ENCODE measurements around the gene PRDM16. TPM values are rescaled to one million over a fixed set of nuclear protein-coding genes. Genes with fewer than 3 reads are reported as not detected.

PRDM16 gene
- total and polyA plus RNA-seq, 2 of the 13 experiments (the other 11 are each of a cell fraction or from before 2014, with no cell fraction given): 0.15 to 0.81 TPM

- no peak for TF ChIP-seq ZBTB26 (CRISPR knock-in tag; IDR thresholded peaks at IDR 0.05; ENCODE audit: borderline replicate concordance)
- TF ChIP-seq MXI1 (IDR thresholded peaks at IDR 0.05; ENCODE audit: borderline replicate concordance, low read depth, low read length): no peak; the same call in 2 of the 3 replicates
- TF ChIP-seq FOSL2 (CRISPR knock-in tag; IDR thresholded peaks at IDR 0.05): peak; percentile 38
- peak; percentile 51; the same call in 1 of the 2 replicates for TF ChIP-seq ZZZ3 (CRISPR knock-in tag; IDR thresholded peaks at IDR 0.05; ENCODE audit: borderline replicate concordance)
Observed at GRCh38 chr1:3459940-3460671, 391.1 kb downstream of the PRDM16 start (continued).

GRCh38 chr1:3460672-3461131, 391.7 kb downstream of the PRDM16 start:
- Histone ChIP-seq H3K4me3 (replicated peaks in 1 of 3; ENCODE audit: insufficient read depth in 1 of 3, low read depth in 2 of 3, low read length in 3 of 3) (peak overlapping the region in 2 of 3 experiments; percentile 32 to 66; a peak in 5 of 6 replicates), H3K4me2 (ENCODE audit: low read depth, low read length) (peak overlapping the region; percentile 99), H4K20me1 (ENCODE audit: insufficient read depth, low read length) (no peaks in the 10 kb centered on the region), H3K9me3 (ENCODE audit: low read length) (no peaks in the 10 kb centered on the region), H3K9ac (ENCODE audit: insufficient read depth, low read depth, low read length) (peak overlapping the region; percentile 86), H3K27ac (ENCODE audit: extremely low read length, insufficient read depth, low read length) (peak overlapping the region; percentile 98), H3K36me3 (replicated peaks in 1 of 2; ENCODE audit: control insufficient read depth in 1 of 2, insufficient read depth in 2 of 2, low read length in 2 of 2) (peaks cover 0 to 6% of the 10 kb centered on the region in 2 experiments; a peak in 4 of 5 replicates), H3K79me2 (ENCODE audit: insufficient read depth, low read length) (peaks cover 38% of the 10 kb centered on the region), H3K27me3 (ENCODE audit: control insufficient read depth in 1 of 2, insufficient read depth in 2 of 2, low read length in 2 of 2) (no peaks in the 10 kb centered on the region), H2AFZ (ENCODE audit: low read length) (no peak overlapping the region), H3K4me1 (ENCODE audit: insufficient read depth, low read length) (peaks cover 60% of the 10 kb centered on the region)
- intact Hi-C loops (cut with micrococcal nuclease; ENCODE audit: unreplicated experiment): no loop called here
- in situ Hi-C loops (cut with HindIII; ENCODE audit: extremely low pct_ligation_motif_present, low pct_unique_long_range_greater_than_20kb): no loop called here
- BruUV-seq (replicated peaks): no TSS peak
- WGBS (ENCODE audit: low lambda C conversion rate): 52% methylated on average over 4 of the region's 14 CpGs
- FAIRE-seq (peak; percentile 57), ATAC-seq (peak; percentile 34), DNase-seq (ENCODE audit: low spot score) (peak; percentile 70)
- POLR2A ChIA-PET: interaction anchor here (1.0 to 11.4 kb wide), 4 partner anchors 12 to 140 kb away, joined by 3 to 282 read pairs (median 4); no protein-coding TSS in a partner anchor
- CTCF ChIA-PET (ENCODE audit: low intra/inter-chr PET ratio, low total read pairs): interaction anchor here (0.7 kb wide), 1 partner anchor 23 kb away, joined by 3 read pairs; no protein-coding TSS in a partner anchor
- TF ChIP-seq FOXA1 (IDR thresholded peaks at IDR 0.05) (no peak), FOXA1 (CRISPR knock-in tag; IDR thresholded peaks at IDR 0.05) (no peak), BRCA1 (CRISPR knock-in tag; IDR thresholded peaks at IDR 0.05) (no peak), ZNF407 (CRISPR knock-in tag; IDR thresholded peaks at IDR 0.05; ENCODE audit: not compliant biosample characterization) (no peak)
